Activated CD8-positive, alpha-beta memory T cell treated with anti-CD3 and anti-CD28 coated beads, Interleukin-2, amount 10 ng/mL, durations not matched to agents 7 days and 5 days (primary cell): ENCODE measurements around the gene RCL1. TPM values are rescaled to one million over a fixed set of nuclear protein-coding genes. Genes with fewer than 3 reads are reported as not detected.
"Not testable (repeated sequence)": the region's sequence is repeated elsewhere in the genome, so short reads cannot be mapped to it uniquely, and the experiment has no call there.

Source experiments
- ATAC-seq: fragments of 150-1000 bp; cut with Tn5 transposase; one replicate; pipeline ENCODE4 v1.10.0; 2021; ENCODE audit warnings: moderate library complexity
- CTCF ChIA-PET: fragments of 350-600 bp; sonication (Branson Sonifier 250); formaldehyde crosslinking; loops from one replicate; lab custom pipeline; 2021; ENCODE audit warnings: antibody characterized with exemption; lab: Charles Lee
- DNase-seq: peaks from one replicate; pipeline ENCODE4 v3.0.0-alpha.2; 2020
- H3K27ac Mint-ChIP-seq: one replicate; pipeline ENCODE4 v1.8.0; 2021; ENCODE audit warnings: mild to moderate bottlenecking, mixed read lengths
- H3K27me3 Mint-ChIP-seq: one replicate; pipeline ENCODE4 v1.8.0; 2021; ENCODE audit warnings: mixed read lengths
- H3K36me3 Mint-ChIP-seq: one replicate; pipeline ENCODE4 v1.8.0; 2021; ENCODE audit warnings: mild to moderate bottlenecking, mixed read lengths
- H3K4me1 Mint-ChIP-seq: one replicate; pipeline ENCODE4 v1.8.0; 2021; ENCODE audit warnings: mixed read lengths
- H3K4me3 Mint-ChIP-seq: one replicate; pipeline ENCODE4 v1.8.0; 2021; ENCODE audit warnings: mild to moderate bottlenecking, moderate library complexity, mixed read lengths
- H3K9me3 Mint-ChIP-seq: one replicate; pipeline ENCODE4 v1.8.0; 2022; ENCODE audit warnings: low read depth, mixed read lengths
- microRNA-seq: library from miRNA; unstranded; fragments of <30 nt; microRNA quantifications from one replicate; pipeline ENCODE4 v1.2.0, GENCODE V29; 2022
- total RNA-seq, 2 experiments: library from RNA; stranded (reverse); gene quantifications; one replicate each; pipeline ENCODE4 v1.2.3, GENCODE V29; 2021

RCL1 gene
- total RNA-seq, 2 experiments from 2014 or later: 14.3 to 20.2 TPM

DNA sequence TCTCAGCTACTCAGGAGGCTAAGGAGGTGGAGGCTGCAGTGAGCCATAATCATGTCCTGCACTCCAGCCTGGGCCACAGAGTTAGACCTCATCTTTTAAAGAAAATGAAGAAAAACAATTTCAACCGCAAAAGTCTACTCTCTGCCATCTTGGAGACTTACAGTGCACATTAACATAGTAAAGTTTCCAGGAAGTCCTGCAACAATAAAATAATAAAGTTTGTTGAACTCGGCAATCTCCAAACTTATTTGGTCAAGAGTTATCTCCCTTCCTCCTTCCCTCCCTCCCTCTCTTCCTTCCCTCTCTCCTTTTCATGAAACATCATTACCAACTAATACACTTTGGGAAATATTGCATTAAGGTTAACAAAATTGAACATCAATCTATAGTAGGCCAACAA is 98.2 kb downstream of the RCL1 start:
- ATAC-seq (no peak), DNase-seq (no peak)
- Mint-ChIP-seq H3K27ac (no peak overlapping the region), H3K27me3 (no peaks in the 10 kb centered on the region), H3K4me3 (no peak overlapping the region), H3K36me3 (peaks cover 1% of the 10 kb centered on the region), H3K4me1 (peaks cover 9% of the 10 kb centered on the region), H3K9me3 (peaks cover 2% of the 10 kb centered on the region)
- CTCF ChIA-PET: no interaction called here

DNA sequence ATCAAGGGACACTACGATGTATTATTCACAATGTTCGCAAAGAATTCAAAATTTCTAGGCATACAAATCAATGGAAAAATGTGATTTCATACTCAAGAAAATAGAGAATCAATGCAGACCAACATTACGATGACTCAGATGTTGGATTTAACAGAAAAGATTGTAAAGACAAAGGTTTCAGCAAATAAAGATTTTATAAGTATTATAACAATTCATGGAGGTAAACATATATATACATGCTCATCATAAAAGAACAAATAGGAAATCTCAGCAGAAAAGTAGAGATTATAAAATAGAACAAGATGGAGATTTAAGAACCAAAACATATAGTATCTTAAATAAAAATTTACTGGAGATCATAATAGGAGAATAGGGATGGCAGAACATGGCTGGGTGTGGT is 98.9 kb downstream of the RCL1 start:
- Mint-ChIP-seq H3K27me3 (no peaks in the 10 kb centered on the region), H3K4me1 (peaks cover 9% of the 10 kb centered on the region)
- no peak for ATAC-seq

DNA sequence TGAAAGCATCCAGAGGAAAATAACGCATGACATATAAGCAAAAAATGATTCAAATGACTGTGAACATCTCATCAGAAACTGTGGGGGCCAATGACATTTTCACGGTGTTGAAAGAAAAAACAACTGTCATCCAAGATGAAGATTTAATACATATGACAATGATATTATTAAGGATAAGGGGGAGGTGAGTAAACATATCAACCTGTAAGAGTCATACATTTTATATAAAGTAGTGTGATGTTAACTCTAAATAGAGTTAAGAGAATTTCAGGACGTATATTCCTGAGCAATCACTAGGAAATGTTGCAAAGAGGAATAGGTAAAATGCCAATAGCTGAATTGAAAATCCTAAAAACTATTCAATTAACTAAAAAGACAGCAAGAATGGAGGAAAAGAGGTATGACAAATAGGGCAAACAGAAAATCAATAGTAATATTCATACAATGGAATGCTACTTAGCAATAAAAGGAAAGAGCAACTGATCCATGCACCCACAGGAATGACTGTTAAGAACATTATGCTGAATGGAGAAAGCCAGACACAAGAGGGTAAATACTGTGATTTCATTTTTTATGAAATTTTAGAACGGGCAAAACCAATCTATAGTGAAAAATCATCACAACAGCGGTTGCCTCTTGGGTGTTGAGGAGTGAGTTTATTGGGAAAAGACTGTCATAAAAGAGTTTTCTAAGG is 99.9 kb downstream of the RCL1 start:
- Mint-ChIP-seq H3K9me3 (peaks cover 2% of the 10 kb centered on the region), H3K27me3 (no peaks in the 10 kb centered on the region), H3K4me1 (peaks cover 9% of the 10 kb centered on the region), H3K4me3 (no peak overlapping the region), H3K27ac (no peak overlapping the region), H3K36me3 (peaks cover 5% of the 10 kb centered on the region)
- ATAC-seq (no peak), DNase-seq (no peak)
- CTCF ChIA-PET: no interaction called here

More for the DNA sequence above, 98.9 kb downstream of the RCL1 start:
- Mint-ChIP-seq H3K4me3 (no peak overlapping the region), H3K9me3 (peaks cover 2% of the 10 kb centered on the region), H3K27ac (no peak overlapping the region), H3K36me3 (peaks cover 3% of the 10 kb centered on the region)
- CTCF ChIA-PET: no interaction called here
- DNase-seq: no peak

DNA sequence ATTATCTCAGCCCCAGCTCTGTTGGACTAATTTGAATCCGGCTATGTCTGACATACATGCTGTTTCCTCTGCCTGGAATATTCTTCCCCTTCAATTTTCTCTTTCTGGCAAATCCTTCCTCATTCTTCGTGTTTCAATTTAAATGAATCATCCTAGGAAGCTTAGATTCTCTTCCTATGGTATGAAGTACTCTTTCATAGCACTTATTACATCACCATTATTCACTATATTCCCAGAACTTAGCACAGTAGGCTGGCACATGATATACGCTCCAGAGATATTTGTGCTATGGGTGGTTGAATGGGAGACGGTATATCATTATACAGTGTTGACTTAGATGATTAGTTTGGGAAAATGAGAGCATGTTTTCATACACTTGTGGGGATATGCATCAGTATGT is 101.3 kb downstream of the RCL1 start:
- no peak for DNase-seq
- Mint-ChIP-seq H3K4me3 (no peak overlapping the region), H3K36me3 (peaks cover 15% of the 10 kb centered on the region), H3K27me3 (no peaks in the 10 kb centered on the region), H3K9me3 (peaks cover 2% of the 10 kb centered on the region), H3K27ac (no peak overlapping the region), H3K4me1 (peaks cover 9% of the 10 kb centered on the region)
- no peak for ATAC-seq
- CTCF ChIA-PET: interaction anchor here (1.2 kb wide), 1 partner anchor 86 kb away, joined by 3 read pairs; no protein-coding TSS in a partner anchor

GRCh38 chr9:4899853-4900252 is 107.1 kb downstream of the RCL1 start:
- H3K27ac Mint-ChIP-seq: not testable (repeated sequence)

DNA sequence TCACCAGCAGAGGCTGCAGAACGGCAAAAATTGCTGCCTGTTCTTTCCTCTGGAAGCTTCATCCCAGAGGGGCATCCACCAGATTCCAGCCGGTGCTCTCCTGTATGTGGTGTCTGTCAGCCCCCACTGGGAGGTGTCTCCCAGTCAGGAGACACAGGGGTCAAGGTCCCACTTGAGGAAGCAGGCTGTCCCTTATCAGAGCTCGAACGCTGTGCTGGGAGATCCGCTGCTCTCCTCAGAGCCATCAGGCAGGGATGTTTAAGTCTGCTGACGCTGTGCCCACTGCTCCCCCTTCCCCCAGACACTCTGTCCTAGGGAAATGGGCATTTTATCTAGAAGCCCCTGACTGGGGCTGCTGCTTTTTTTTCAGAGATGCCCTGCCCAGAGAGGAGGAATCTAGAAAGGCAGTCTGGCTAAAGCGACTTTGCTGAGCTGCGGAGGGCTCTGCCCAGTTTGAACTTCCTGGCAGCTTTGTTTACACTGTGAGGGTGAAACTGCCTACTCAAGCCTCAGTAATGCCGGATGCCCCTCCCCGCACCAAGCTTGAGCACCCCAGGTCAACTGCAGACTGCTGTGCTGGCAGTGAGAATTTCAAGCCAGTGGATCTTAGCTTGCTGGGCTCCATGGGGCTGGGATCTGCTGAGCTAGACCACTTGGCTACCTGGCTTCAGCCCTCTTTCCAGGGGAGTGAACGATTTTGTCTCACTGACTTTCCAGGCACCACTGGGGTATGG is 108.8 kb downstream of the RCL1 start:
- not testable (repeated sequence) for H3K4me1 Mint-ChIP-seq, H3K27me3 Mint-ChIP-seq, H3K4me3 Mint-ChIP-seq, H3K9me3 Mint-ChIP-seq, ATAC-seq
- H3K36me3 Mint-ChIP-seq: peaks cover 21% of the 10 kb centered on the region
- peak overlapping the region; percentile 64 for H3K27ac Mint-ChIP-seq
- CTCF ChIA-PET: interaction anchor here (1.2 to 1.4 kb wide), 2 partner anchors 108 to 138 kb away, joined by 3 read pairs; no protein-coding TSS in a partner anchor
- DNase-seq: peak; percentile 57

More at GRCh38 chr9:4899853-4900252, 107.1 kb downstream of the RCL1 start:
- peaks cover 22% of the 10 kb centered on the region for H3K36me3 Mint-ChIP-seq
- H3K27me3 Mint-ChIP-seq, H3K9me3 Mint-ChIP-seq, ATAC-seq, H3K4me1 Mint-ChIP-seq, H3K4me3 Mint-ChIP-seq, CTCF ChIA-PET, DNase-seq: not testable (repeated sequence)

DNA sequence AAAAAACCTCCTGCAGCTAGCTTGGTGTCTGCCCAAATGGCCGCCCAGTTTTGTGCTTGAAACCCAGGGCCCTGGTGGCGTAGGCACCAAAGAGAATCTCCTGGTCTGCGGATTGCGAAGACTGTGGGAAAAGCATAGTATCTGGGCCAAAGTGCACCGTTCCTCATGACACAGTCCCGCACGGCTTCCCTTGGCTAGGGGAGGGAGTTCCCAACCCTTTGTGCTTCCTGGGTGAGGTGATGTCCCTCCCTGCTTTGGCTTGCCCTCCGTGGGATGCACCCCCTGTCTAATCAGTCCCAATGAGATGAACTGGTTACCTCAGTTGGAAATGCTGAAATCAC is 109.4 kb downstream of the RCL1 start:
- Mint-ChIP-seq H3K9me3 (no peaks in the 10 kb centered on the region), H3K4me1 (peaks cover 8% of the 10 kb centered on the region), H3K4me3 (no peak overlapping the region), H3K27me3 (no peaks in the 10 kb centered on the region), H3K36me3 (peaks cover 18% of the 10 kb centered on the region), H3K27ac (no peak overlapping the region)
- DNase-seq (no peak), ATAC-seq (no peak)
- CTCF ChIA-PET: interaction anchor here (1.2 to 1.4 kb wide), 2 partner anchors 109 to 139 kb away, joined by 3 read pairs; no protein-coding TSS in a partner anchor

GRCh38 chr9:4904322-4905134 is 111.8 kb downstream of the RCL1 start:
- Mint-ChIP-seq H3K4me3 (no peak overlapping the region), H3K27me3 (no peaks in the 10 kb centered on the region), H3K27ac (no peak overlapping the region), H3K9me3 (no peaks in the 10 kb centered on the region), H3K4me1 (peaks cover 8% of the 10 kb centered on the region), H3K36me3 (peaks cover 5% of the 10 kb centered on the region)
- DNase-seq: no peak
- CTCF ChIA-PET: no interaction called here
- ATAC-seq: no peak

- Mint-ChIP-seq H3K9me3 (no peaks in the 10 kb centered on the region), H3K4me1 (peaks cover 8% of the 10 kb centered on the region), H3K27ac (no peak overlapping the region), H3K36me3 (peaks cover 2% of the 10 kb centered on the region), H3K27me3 (no peaks in the 10 kb centered on the region), H3K4me3 (no peak overlapping the region)
- DNase-seq (no peak), ATAC-seq (no peak)
- CTCF ChIA-PET: no interaction called here
Observed at GRCh38 chr9:4905135-4905490, 112.4 kb downstream of the RCL1 start.

Small RNA genes lying within 50 kb of the gene (microRNA-seq; reads per million reads assigned to microRNA genes)
- 52.8 reads per million, percentile 57 among the genes with 10 or more reads in this experiment for gene MIR101-2

Other genes with a start within 250 kb of the RCL1 start
- 10 to 100 TPM in 1 of 2 experiments, 1 to 10 TPM in 1; 9.3 to 10.2 TPM for gene PLPP6, start 130.7 kb upstream of the RCL1 start, total RNA-seq
- gene SPATA6L, start 126.5 kb upstream of the RCL1 start, total RNA-seq: under 1 TPM; 0.56 to 0.73 TPM
- gene CDC37L1, start 113.4 kb upstream of the RCL1 start, total RNA-seq: 10 to 100 TPM; 10.1 to 12.4 TPM
- 10 to 100 TPM; 35.6 to 35.8 TPM for gene AK3, start 51.7 kb upstream of the RCL1 start, total RNA-seq
- 10 to 100 TPM; 20.6 to 27.0 TPM for gene JAK2, start 192.3 kb downstream of the RCL1 start, total RNA-seq